Dermis microvascular lymphatic vessel endothelial cell (primary cell): ENCODE results near the gene ZNF574. TPM values are rescaled to one million over a fixed set of nuclear protein-coding genes. Genes with fewer than 3 reads are reported as not detected.
"Not testable (repeated sequence)": the region's sequence is repeated elsewhere in the genome, so short reads cannot be mapped to it uniquely, and the experiment has no call there.

Experiments used
- DNase-seq, 2 donors: peaks; one replicate each; pipeline versions ENCODE4 v3.0.0 to v3.0.0-alpha.2; 2010; ENCODE audit warnings: low read depth in 2 of 2
- total RNA-seq: library from RNA; depleted of rRNA; stranded (reverse); fragments of >200 nt; gene quantifications from 2 replicates; pipeline ENCODE4 v1.2.1, GENCODE V29; 2014

The ZNF574 gene
- total RNA-seq, 1 donor from 2014 or later, result 8.0 TPM

DNA sequence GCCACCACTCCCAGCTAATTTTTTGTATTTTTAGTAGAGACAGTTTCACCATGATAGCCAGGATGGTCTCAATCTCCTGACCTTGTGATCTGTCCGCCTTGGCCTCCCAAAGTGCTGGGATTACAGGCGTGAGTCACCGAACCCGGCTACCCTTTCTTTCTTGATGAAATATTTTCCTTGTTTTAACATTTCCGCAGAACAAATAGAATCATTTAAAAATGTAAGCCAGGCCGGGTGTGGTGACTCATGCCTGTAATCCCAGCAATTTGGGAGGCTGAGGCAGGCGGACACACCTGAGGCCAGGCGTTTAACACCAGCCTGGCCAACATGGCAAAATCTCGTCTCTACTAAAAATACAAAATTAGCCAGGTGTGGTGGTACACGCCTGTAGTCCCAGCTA, 24.3 kb downstream of the ZNF574 start:
- DNase-seq, result not testable (repeated sequence)

DNA sequence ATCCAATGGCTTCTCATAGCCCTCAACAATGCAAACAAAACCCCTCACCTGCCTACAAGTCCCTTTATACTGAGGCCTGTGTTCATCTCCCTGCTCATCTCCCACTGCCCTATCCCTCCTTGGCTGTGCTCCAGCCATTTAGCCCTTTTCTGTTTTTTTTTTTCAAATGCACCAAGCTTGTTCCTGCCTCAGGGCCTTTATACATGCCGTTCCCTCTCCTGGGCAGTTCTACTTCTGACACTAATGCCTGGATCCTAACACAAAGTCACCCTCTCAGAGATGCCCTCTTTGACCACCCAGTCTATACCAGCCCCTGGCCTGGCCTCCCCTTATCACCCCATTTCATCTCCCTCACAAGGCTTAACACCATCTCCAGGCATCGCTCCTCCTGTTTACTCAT, 26.9 kb downstream of the ZNF574 start:
- no peak for DNase-seq

DNA sequence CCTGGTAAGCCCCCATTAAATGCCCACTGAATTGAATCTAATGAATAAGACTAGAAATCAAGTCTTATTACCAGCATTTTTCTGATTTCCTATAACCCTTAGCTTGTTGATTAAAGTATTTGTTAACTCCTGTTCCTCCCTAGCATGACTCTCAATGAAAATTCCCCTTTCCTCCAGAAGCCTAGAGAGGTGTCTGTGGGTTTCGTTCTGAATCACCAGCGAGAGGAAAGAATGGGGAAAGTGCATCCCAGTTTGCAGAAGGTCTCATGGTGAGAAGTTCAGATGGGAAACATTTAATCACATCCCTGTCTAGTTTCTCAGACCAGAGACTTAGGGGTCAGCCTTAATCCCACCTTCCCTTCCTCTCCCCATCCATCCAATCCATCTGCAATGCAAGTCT, 29.4 kb downstream of the ZNF574 start:
- no peak for DNase-seq

DNA sequence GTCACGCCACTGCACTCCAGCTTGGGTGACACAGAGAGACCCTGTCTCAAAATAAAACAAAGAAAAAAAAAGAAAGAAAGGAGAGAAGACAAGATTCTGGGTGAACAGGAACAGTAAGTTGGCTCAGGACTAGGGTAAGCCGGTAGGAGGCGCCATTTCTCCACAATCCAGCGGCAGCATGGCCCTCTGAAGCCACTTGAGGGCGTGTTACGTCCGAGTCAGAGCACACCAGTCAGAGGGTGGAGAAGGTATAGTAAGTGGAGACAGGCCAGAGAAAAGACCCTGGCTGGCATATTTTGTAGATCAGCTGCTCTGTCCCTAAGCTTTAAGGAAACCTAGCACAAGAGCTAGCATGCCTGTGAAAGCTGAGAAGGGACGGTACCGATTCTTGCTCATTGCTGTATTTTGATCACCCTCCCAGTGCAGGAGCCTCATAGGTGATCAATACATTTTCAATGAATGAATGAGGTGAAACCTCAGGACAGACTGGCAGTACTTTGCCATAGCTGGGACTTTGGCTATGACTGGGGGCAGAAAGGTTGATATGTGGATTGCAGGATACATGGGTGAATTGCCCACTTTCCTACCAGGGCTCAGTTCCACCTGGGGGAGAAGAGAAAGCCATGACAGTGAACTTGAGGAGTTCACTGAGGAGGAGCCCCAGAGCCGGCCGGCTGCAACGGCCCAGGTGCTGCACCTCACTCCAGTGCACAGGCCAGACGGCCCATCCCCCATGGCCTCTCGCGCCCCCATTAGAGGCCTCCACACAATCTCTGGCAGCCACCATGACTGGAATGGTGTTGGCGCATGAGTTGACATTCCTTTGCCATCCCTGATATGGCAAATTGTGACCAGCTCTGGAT, 32.8 kb downstream of the ZNF574 start:
- peak; percentile 77 to 92 for DNase-seq

DNA sequence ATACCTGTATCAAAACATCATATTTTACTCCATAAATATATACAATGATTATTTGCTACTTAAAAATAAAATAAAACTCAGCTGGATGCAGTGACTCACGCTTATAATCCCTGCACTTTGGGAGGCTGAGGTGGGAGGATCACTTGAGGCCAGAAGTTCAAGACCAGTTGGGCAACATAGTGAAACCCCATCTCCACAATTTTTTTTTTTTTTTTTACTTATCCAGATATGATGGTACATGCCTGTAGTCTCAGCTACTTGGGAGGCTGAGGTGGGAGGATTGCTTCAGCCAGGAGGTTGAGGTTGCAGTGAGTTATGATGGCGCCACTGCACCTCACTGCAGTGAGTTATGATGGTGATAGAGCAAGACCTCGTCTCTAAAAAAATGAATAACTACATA, 33.9 kb downstream of the ZNF574 start:
- DNase-seq, result no peak

DNA sequence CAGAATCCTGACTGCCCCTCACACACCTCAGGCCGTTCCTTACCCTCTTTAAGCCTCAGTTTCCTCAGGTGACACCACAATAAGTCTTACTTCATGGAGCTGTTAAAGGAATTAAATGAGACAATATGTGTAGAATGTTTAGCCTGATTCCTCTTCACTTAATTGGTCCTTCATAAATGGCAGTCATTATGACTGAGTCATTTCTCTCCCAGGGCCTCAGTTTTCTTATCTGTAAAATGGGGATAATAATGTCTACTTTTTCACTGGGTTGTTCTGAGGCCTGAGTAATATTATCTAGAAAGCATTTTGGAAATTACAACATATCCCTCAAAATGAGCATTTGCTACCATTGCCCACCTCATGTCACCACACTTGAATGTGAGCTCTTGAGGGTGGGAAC, 34.7 kb downstream of the ZNF574 start:
- no peak for DNase-seq

DNA sequence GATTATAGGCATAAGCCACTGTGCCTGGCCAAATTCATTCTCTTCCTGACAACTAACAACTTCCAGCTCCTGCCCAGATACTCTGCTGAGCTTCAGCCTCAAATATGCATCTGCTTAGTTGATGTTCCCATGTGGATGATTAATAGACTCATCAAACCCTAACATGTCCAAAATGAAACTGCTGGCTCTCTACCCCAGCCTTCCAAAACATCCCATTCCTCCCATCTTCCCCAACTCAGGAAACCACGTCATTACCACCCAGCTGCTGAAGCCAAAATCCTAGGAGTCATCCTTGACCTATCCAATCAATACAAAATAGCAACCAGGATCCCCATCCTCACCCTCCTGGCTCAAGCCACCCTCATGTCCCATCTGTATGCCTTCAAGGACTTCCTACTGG, 35.4 kb downstream of the ZNF574 start:
- DNase-seq, result peak in 1 of 2 donors; percentile 17

DNA sequence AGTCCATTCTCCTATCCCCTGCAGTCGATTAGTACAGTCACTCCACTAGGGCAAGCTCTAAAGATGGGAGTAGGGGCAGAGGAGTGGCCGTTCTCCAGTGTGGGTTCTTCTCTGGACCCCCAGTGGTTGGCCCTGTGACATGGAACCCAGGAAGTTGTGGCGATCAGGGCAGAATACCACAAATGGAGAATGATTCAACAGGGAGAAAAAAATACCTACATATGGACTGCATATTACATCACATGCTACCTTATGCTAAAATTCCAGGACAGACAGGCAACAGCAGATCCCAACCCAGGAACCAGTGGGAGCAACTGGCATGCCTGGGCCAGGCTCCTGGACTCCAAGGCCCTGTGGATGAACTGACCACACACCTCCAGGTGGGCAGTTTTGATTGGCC, 35.8 kb downstream of the ZNF574 start:
- no peak for DNase-seq

DNA sequence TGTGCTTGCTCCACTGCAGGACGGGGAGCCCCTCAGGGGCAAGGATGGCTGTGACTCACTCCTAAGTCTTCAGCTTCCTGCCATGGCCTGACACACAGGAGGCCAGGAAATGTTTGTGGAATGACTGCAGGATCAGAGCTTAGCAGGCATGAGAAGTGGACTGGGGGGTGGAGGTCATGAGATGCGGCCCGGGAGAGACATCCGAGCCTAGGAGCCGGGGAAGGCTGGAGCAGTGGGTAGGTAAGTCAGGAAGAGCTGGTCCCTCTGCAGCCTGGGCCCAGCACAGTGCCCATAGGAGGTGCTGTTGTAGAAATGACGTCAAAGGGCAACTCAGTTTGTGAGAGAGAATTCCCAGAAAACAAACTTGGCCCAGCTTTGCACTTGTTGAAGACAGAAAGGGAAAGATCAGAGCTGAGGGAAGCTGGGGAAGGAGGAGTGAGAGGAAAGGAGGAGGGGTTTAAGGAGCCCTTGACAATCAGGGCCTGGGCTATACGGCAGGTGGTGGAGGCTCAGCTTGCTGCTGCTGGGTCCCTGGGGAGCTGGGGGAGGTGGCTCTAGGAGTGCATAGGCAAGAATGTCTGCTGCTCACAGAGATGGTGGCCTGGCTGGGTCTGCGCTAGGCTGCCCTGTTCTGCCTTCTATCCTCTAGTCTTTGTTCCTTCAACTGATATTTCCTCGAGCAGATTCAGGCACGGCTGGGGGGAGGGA, 37.8 kb downstream of the ZNF574 start:
- peak; percentile 24 to 97 for DNase-seq

DNA sequence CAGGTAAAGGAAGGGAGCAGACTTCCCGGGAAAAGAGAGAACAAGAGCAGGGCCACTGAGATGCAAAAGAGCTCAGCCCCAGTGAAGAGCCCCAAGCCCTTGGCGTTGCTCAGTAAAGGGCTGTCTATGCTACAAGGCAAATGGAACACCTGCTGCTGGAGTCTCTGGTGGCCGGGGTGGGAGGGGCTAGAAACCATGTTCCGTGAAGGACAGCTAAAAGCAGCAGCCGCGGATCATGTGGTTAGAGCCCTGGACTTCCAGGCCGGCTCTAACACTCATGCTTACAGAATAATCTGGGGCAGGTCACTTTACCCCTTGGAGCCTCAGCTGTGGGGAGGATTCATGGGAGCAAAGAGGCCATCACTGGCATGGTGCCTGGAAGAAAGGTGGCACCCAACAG, 38.4 kb downstream of the ZNF574 start:
- no peak for DNase-seq

DNA sequence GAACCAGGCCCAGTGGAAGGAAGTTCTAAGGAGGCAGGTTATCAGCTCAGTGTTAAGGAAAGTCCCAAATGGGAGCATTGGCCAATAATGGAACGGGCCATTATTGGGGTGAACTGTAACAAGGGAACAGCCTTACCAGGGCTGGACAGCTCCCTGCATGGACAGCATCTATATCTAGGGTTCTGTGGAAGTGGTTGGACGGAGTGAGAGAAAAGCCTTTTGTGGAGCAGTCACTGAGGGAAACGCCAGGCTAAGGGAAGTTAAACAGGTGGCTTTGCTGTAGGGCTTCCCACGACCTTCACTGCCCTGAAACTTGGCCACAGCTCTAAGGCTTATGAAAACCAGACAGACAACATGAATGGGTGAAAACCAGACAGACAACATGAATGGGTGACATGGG, 39.3 kb downstream of the ZNF574 start:
- peak in 1 of 2 donors; percentile 40 for DNase-seq

DNA sequence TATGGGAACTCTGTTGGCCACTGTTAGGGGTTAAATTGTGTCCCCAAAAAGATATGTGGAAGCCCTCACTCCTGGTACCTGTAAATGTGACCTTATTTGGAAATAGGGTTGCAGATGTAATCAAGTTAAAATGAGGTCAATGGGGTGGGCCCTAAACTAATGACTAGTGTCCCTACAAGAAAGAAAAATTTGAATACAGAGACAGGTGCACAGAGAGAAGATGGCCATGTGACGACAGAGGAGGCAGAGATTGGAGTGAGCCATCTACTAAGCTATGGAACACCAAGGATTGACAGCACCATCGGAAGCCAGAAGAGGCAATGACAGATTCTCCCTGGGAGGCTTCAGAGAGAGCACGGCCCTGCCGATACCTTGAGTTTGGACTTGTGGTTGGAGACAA, 39.7 kb downstream of the ZNF574 start:
- DNase-seq, result no peak

DNA sequence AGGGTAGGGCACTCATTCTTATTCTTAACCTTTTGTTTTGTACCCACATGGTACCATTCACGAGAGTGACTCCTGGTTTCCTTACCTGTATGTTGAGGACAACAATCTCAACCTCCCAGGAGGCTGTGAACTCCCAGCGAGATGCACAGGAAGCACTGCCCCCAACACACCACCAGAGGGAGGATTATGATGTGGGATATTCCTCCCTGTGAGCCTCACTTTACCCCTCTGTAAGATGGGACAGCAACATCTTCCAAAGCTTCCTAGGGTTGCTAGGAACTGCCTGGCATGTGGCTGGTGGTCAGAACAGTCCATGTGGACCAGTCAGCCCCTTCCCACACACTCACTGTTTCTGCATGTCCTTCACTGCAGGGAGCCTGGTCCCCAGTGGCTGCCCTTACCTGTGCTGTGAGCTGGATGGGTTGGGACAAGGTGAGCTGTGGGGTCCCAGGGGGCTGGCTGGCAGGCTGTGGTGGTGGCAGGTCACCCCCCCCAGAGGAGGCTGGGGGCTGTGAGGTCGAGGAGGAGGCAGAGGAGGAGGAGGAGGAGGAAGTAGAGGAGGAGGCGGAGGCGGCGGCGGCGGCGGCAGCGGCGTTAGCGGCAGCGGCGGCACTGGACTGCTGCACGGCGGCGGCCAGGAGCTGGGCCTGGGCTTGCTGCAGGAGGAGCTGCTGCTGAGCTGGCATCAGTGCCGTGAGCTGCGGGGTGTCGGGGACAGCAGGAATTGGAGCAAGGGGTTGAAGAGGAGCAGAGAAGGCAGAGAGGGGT, 40.5 kb downstream of the ZNF574 start:
- DNase-seq, result no peak

DNA sequence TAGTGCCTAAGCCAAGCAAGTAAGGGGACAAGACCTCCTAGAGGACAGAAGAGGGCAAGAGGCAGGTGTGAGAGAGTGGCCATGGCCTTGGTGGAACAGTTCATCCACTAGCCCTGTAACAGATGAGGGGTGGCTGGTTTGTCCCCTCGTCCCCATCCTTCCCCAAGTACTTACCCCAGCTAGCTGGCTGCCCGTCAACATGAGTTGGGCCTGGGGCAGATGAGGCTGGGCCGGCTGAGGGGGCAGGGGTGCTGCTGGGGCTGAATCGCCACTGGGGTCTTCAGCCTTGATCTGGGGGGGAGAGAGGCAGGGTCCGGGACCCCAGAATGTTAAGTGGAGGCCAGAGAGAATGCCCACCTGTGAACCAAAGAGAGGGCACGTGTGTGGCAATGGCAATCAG, 41.1 kb downstream of the ZNF574 start:
- DNase-seq, result no peak

DNA sequence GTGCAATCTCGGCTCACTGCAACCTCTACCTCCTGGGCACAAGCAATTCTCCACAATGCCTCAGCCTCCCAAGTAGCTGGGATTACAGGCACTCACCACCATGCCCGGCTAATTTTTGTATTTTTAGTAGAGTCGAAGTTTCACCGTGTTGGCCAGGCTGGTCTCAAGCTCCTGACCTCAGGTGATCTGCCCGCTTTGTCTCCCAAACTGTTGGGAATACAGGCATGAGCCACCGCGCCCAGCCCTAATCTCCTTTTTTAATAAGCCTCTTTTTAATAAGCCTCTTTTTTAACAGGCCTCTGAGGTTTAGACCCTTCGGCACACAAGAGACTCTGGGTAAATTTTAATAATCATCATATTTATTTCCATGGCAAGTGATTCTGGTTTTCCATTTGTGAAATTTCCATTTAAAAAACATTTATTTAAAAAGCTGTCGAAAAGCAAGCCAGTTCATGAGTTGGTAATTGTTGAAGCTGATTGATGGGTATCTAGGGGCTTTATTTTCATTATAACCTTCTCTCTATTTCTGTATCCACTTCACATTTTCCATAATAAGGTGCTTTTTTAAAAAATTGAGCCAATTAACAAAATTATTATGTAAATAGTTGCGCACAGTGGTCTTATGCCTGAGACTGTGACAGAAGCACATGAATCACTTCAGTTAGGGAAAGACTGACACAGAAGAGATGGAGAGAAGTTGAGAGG, 44.5 kb downstream of the ZNF574 start:
- no peak for DNase-seq

DNA sequence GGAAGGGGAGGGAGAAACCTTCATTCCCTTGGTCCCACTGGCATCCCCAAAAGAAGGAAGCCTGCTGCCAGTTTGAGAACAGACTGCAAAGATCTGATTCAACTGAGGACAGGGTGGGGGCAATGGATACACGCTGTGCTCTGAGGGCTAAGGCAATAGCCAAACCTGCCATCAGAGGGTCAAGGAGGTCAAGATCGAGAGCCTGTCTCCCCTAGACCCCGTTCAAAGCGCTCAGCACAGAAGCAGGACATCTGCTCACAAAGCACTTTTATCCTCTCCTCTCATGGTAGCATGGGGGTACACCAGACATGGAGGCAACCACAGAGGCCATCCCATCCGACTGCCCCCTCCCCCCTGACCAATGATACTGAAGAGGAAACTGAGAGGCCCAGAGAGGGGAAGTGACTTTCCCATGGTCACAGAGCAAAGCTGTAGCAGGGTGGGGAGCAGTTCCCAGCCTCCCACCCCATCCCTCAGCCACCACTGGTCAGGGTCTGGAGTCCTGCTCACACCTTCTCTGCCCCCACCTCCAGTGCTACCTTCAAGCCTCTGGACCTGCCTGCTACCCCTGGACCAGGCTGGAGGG, 45.2 kb downstream of the ZNF574 start:
- no peak for DNase-seq

DNA sequence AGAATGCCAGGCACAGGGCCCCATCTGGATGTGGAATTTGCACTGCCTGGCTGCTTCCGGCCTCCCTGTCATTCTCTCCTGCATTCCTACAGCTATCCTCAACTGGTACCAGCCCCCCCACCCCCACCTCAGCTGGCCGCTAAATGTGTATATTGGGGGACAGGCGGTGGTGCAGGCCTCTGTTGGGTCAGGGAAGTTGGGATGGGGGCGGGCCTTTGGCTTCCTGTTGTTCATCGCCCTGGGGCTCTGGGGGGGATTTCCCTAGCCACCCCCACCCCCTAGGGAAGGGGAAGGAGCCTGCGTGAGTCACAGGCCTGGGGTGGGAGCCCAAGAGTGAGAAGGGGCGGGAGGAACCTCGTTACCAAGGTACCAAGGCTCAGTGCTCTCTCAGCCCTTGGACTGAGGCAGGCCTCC, 45.7 kb downstream of the ZNF574 start:
- peak in 1 of 2 donors; percentile 90 for DNase-seq

DNA sequence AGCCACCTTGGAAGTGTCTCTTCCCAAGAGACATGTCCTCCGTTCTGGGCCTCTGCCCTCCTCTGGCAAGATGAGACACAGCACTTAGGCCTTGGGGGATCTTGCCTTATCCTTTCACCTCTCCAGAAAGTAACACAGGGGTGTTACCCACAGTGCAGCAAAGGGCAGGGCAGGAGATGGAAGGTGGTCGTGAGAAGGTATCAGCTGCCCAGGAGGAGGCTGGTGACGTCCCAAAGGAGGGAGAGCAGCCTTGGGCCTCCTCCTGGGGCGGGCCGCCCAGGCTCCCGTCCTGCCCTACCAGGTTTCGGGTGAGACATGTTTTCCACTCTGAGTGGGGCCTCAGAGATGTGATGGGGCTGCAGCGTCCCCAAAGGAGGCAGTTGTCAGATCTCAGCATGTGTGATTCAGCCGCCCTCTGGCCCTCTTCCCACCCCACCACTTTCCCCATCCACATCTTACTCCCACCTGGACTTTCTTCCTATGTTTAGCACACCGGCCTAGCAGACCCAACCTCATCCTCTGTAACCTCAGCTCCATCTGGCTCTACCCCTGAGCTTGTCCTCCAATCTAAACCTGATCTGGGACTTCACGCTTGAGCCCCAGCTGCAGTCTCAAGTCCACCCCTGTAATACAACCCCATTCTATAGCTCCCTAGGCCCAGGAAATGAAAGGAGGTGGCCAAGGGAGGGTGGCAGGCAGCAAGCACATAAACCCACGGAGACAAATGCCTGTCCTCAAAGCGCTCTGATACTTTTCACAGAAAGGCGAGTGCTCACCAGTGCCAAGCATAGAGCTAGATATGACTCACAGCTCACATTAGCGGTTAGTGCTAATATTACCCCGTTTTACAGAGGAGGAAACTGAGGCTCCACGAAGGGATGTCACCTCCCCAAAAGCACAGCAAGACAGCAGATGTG, 47.0 kb downstream of the ZNF574 start:
- DNase-seq, result no peak

DNA sequence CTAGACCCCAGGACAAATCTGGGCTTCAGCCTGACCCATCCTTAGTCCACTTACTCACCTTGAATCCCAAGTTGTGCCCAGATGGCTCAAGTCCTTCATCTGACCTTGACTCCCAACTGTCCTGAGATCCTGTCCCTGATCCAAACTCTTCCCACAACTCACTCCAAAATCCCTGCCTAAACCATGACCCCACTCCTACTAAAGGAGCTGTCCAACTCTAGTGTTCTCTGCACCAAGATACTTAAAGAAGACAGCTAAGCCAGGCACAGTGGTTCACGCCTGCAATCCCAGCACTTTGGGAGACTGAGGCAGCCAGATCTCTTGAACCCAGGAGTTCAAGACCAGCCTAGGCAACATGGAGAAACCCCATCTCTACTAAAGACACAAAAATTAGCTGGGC, 47.8 kb downstream of the ZNF574 start:
- no peak for DNase-seq

DNA sequence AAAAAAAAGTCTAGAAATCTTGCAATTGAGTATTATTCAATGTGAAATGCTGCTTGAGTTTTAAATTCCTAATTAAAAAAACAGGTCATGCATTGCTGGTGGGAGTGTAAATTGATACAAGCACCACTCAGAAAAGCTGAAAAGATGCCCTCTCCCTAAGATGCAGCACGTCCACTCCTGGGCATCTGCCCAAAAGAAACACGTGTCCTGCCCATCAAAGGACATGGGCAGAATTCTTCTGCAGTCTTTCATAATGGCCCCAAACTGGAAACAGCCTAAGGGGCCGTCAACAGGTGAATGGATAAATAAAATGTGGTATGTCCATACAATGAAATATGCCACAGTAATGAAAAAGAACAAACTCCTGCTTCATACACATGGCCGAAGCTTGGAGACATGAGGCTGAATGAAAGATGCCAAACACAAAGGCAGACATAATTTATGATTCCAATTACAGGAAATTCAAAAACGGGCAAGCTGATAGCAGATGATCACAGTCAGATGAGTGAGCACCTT, 48.5 kb downstream of the ZNF574 start:
- DNase-seq, result no peak
